RWPE1 (cell line): Measurements from ENCODE around the gene BCAS1.

Source experiments
- CTCF ChIA-PET: fragments of 350-600 bp; sonication (Branson Sonifier 250); formaldehyde crosslinking; extraction: SDS; loops from one replicate; lab custom pipeline; 2021; lab: Yijun Ruan, JAX
- POLR2A ChIA-PET: fragments of 400-600 bp; formaldehyde crosslinking; extraction: SDS; loops from one replicate; lab custom pipeline; 2020; ENCODE audit warnings: antibody characterized with exemption; ENCODE audit not compliant: low non-redundant PET; lab: Yijun Ruan, JAX
- DNase-seq: peaks from one replicate; pipeline ENCODE4 v3.0.0; 2012; ENCODE audit warnings: low spot score
- H3K27ac ChIP-seq: fragments of 450-650 bp; 2 replicates; pipeline ENCODE4 v1.5.1; 2017
- TF ChIP-seq, protein P1 (sequence below): fragments of 450-650 bp; conservative IDR thresholded peaks from 2 replicates; pipeline ENCODE4 v1.5.1; 2017; ENCODE audit warnings: low read depth, mild to moderate bottlenecking

BCAS1 gene

DNA sequence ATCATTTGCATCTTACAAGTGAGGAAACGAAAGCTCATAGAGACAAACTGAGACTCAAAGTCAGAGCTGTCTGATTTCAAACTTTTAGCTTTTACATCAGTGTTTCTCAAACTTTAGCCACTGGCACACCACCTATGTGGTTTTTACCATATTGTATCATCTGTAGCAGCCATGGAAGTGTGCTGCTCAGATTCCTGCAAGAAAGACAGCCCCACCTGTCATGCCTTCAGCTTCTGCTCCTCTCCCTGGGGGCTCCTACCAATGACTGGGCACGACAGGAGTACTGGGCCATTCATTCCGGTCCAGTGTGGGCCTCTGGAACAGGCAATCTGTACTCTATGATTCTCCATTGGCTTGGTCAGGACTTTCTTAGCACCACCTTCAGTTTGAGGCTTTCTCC, 87.0 kb downstream of the BCAS1 start:
- DNase-seq = no peak
- no peak overlapping the region for H3K27ac ChIP-seq
- ChIA-PET CTCF (no interaction called here), POLR2A (no interaction called here)
- TF ChIP-seq, protein P1, sequence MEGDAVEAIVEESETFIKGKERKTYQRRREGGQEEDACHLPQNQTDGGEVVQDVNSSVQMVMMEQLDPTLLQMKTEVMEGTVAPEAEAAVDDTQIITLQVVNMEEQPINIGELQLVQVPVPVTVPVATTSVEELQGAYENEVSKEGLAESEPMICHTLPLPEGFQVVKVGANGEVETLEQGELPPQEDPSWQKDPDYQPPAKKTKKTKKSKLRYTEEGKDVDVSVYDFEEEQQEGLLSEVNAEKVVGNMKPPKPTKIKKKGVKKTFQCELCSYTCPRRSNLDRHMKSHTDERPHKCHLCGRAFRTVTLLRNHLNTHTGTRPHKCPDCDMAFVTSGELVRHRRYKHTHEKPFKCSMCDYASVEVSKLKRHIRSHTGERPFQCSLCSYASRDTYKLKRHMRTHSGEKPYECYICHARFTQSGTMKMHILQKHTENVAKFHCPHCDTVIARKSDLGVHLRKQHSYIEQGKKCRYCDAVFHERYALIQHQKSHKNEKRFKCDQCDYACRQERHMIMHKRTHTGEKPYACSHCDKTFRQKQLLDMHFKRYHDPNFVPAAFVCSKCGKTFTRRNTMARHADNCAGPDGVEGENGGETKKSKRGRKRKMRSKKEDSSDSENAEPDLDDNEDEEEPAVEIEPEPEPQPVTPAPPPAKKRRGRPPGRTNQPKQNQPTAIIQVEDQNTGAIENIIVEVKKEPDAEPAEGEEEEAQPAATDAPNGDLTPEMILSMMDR = no peak

DNA sequence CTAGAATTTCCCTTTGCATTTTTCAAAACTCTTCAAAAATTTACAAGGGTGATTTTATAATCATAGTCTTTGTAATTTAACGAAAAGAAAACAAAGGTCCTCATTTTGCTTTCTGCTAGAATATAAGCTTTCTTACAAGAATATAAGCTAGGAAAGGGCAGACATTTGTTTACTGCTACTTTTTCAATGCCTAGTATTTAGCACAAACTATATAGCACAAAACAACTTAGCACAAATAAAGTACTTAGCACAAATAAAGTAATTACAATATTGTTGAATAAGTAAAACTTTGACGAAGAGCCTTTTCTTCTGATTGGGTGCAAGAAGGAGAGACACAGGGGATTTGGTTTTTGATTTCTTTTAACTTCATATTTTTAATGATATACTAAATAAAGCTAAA, 87.8 kb downstream of the BCAS1 start:
- DNase-seq = no peak
- H3K27ac ChIP-seq = no peak overlapping the region
- POLR2A ChIA-PET = no interaction called here
- TF ChIP-seq, protein P1 = no peak
- CTCF ChIA-PET = interaction anchor here (0.6 kb wide), 1 partner anchor 22 kb away, joined by 7 read pairs; no protein-coding TSS in a partner anchor

DNA sequence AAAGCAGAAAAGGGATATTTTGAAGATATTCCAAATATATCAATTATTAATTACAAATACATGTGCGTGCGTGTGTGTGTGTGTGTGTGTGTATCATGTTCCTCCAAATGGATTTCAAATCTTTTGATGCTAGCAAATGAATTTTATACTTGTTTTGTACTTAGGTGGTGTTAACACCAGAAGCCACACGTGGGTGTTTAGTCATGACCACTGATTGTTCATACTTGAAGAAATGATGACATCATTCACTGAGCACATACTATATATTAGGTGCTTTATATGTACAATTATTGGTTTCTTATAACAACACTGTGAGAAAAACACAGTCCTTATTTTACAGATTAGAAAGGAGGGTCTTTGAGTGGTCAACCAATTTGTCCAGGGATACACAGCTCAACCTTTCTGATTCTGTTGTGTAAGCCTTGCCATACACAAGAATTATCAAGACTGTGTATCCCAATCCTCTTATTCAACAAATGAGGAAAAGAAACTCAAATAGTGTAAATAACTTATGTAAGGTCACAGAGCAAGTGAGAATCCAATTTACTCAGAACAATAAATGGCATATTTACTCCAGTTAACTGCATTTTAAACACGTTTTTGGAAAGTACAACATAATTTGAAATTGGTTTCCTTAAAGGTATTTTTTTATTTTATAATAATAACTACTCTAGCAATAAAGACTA, 88.5 kb downstream of the BCAS1 start:
- ChIA-PET CTCF (interaction anchor here (0.6 kb wide), 1 partner anchor 21 kb away, joined by 7 read pairs; no protein-coding TSS in a partner anchor), POLR2A (no interaction called here)
- TF ChIP-seq, protein P1 = no peak
- DNase-seq = no peak
- H3K27ac ChIP-seq = no peak overlapping the region

DNA sequence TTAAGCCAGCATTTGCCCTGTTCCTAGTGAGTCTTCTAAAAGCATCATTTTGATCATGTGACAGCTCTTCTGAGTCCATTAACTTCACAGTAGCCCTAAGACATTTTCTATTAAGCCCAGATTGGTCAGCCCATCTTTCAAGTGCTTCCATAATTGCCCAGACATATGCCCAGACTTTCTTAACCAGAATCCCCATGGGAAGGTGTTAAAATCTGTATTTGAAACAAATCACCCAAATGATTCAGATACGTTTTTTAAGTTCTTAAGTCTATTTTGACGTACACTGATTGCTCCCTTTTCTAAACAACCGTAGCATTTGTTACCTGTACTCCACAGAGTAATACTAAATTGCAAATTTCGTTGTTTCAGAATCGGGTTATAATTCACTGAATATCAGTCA, 89.3 kb downstream of the BCAS1 start:
- TF ChIP-seq, protein P1 = no peak
- ChIA-PET POLR2A (no interaction called here), CTCF (no interaction called here)
- no peak for DNase-seq
- no peak overlapping the region for H3K27ac ChIP-seq

DNA sequence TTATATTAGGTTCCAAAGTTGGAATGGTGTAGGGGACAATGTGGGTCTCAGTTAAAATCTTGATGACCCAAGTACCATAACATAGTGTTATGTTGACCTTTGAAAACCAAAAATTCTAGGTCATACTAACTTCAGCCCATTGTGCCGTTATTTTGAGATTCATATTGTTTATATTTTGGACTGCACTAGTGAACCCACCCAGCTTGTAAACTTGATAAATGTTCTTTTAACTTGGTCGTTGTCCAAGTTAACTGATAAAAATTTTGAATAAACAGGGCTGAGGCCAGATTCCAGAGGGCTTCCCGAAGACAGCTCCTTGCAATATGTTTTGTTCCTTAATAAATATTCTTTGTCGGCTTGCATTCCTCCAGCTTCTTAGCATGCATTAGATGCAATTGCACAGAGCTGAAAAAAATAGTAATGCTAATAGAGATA, 90.3 kb downstream of the BCAS1 start:
- TF ChIP-seq, protein P1 = no peak
- no peak for DNase-seq
- ChIA-PET CTCF (interaction anchor here (0.6 kb wide), 1 partner anchor 35 kb away, joined by 3 read pairs; no protein-coding TSS in a partner anchor), POLR2A (no interaction called here)
- no peak overlapping the region for H3K27ac ChIP-seq

DNA sequence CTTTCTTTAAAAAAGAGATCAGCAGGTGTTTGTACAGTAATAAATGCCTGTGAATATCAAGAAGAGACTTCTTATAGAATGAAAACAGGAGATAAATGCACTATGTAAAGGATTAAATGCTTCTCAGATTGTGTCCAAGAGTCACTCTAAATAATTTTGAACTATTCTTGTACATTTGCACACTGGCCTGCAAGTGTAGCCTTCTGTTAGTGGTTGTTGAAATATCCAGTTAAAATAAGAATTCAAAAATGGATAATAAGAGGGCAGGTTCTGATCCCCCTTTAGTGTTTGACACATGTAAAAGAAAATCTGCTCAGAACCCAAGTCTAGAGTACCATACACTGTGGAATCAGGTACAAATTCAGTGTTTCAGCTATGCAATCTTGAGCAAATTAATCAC, 91.9 kb downstream of the BCAS1 start:
- CTCF ChIA-PET = no interaction called here
- TF ChIP-seq, protein P1 = no peak
- POLR2A ChIA-PET = no interaction called here
- no peak for DNase-seq
- H3K27ac ChIP-seq = no peak overlapping the region
